GM12892 (cell line): Measurements from ENCODE around the gene KPNB1.

Source experiments
- DNase-seq: peaks from one replicate; pipeline ENCODE4 v3.0.0; 2011; ENCODE audit not compliant: insufficient read length
- FAIRE-seq: peaks from 2 replicates; lab custom pipeline; 2011; peaks lifted over from hg19 to GRCh38; lab: Jason Lieb, UNC
- POLR2A ChIP-seq: IDR thresholded peaks from 2 replicates; pipeline ENCODE4 v1.6.1; 2011; ENCODE audit warnings: low read depth, low read length, control low read depth
- POLR2AphosphoS5 ChIP-seq: IDR thresholded peaks from 2 replicates; pipeline ENCODE4 v1.6.1; 2011; ENCODE audit warnings: low read depth, low read length, control low read depth
- TAF1 ChIP-seq: IDR thresholded peaks from 2 replicates; pipeline ENCODE4 v1.6.1; 2011; ENCODE audit warnings: low read depth, mild to moderate bottlenecking, control low read depth, low read length, borderline replicate concordance

KPNB1 gene

GRCh38 chr17:47694581-47695428 is 45.1 kb downstream of the KPNB1 start:
- TF ChIP-seq POLR2AphosphoS5, result no peak
- no peak for TF ChIP-seq TAF1
- no peak for TF ChIP-seq POLR2A
- peak; percentile 69 for FAIRE-seq
- no peak for DNase-seq

- DNase-seq, result no peak
- no peak for FAIRE-seq
- TF ChIP-seq POLR2A (no peak), TAF1 (no peak), POLR2AphosphoS5 (no peak)
Observed at GRCh38 chr17:47695429-47696376, 46.0 kb downstream of the KPNB1 start.

- FAIRE-seq (no peak), DNase-seq (no peak)
- no peak for TF ChIP-seq TAF1
- no peak for TF ChIP-seq POLR2AphosphoS5
- no peak for TF ChIP-seq POLR2A
Observed at GRCh38 chr17:47696717-47697642, 47.3 kb downstream of the KPNB1 start.

GRCh38 chr17:47697906-47698711 is 48.4 kb downstream of the KPNB1 start:
- FAIRE-seq, result no peak
- DNase-seq, result no peak
- TF ChIP-seq POLR2AphosphoS5 (no peak), TAF1 (no peak), POLR2A (no peak)

GRCh38 chr17:47698749-47699535 is 49.2 kb downstream of the KPNB1 start:
- TF ChIP-seq TAF1 (no peak), POLR2A (no peak), POLR2AphosphoS5 (no peak)
- FAIRE-seq (peak; percentile 88), DNase-seq (peak; percentile 91)

GRCh38 chr17:47699536-47699840 is 49.8 kb downstream of the KPNB1 start:
- TF ChIP-seq POLR2AphosphoS5 (no peak), POLR2A (no peak), TAF1 (no peak)
- no peak for DNase-seq
- no peak for FAIRE-seq

GRCh38 chr17:47700471-47701449 is 51.0 kb downstream of the KPNB1 start:
- no peak for FAIRE-seq
- no peak for TF ChIP-seq POLR2AphosphoS5
- TF ChIP-seq TAF1, result no peak
- TF ChIP-seq POLR2A, result no peak
- DNase-seq, result no peak

GRCh38 chr17:47701608-47702007 is 51.9 kb downstream of the KPNB1 start:
- no peak for DNase-seq
- TF ChIP-seq POLR2AphosphoS5, result no peak
- no peak for TF ChIP-seq POLR2A
- no peak for TF ChIP-seq TAF1
- FAIRE-seq, result no peak
